Fibroblast of lung (primary cell): ENCODE data around the gene UHRF1.

Experiments used
- EZH2 ChIP-seq: IDR thresholded peaks from 2 replicates; pipeline ENCODE4 v1.5.1; 2012; ENCODE audit warnings: low read length, control low read depth, mild to moderate bottlenecking; ENCODE audit errors: missing control alignments
- TF ChIP-seq, protein P1 (sequence below), 2 donors: IDR thresholded peaks in 1 of 2; conservative IDR thresholded peaks in 1 of 2; 1 replicate in 1 of 2; 2 replicates in 1 of 2; pipeline ENCODE4 v1.5.1; 2011 to 2012; ENCODE audit warnings: low read length in 2 of 2, control low read depth in 1 of 2, inconsistent platforms in 1 of 2, low read depth in 1 of 2, mild to moderate bottlenecking in 1 of 2

- TF ChIP-seq, protein P1, sequence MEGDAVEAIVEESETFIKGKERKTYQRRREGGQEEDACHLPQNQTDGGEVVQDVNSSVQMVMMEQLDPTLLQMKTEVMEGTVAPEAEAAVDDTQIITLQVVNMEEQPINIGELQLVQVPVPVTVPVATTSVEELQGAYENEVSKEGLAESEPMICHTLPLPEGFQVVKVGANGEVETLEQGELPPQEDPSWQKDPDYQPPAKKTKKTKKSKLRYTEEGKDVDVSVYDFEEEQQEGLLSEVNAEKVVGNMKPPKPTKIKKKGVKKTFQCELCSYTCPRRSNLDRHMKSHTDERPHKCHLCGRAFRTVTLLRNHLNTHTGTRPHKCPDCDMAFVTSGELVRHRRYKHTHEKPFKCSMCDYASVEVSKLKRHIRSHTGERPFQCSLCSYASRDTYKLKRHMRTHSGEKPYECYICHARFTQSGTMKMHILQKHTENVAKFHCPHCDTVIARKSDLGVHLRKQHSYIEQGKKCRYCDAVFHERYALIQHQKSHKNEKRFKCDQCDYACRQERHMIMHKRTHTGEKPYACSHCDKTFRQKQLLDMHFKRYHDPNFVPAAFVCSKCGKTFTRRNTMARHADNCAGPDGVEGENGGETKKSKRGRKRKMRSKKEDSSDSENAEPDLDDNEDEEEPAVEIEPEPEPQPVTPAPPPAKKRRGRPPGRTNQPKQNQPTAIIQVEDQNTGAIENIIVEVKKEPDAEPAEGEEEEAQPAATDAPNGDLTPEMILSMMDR (conservative IDR thresholded peaks at IDR 0.05 in 1 of 2, IDR thresholded peaks at IDR 0.05 in 1 of 2; ENCODE audit: low read depth in 1 of 2, low read length in 2 of 2), result no peak
- TF ChIP-seq EZH2, result no peak
Measured at GRCh38 chr19:4932711-4933110, 23.4 kb downstream of the UHRF1 start.
